ENCODE results near the gene KCNE2. TPM values are rescaled to one million over a fixed set of nuclear protein-coding genes. Genes with fewer than 3 reads are reported as not detected.

The KCNE2 gene, protein sequence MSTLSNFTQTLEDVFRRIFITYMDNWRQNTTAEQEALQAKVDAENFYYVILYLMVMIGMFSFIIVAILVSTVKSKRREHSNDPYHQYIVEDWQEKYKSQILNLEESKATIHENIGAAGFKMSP
- not detected in 2 replicates for total RNA-seq (2014; rRNA removed; shearing (Covaris generic))
- polyA plus RNA-seq (2014; cell fraction: nucleus; rRNA removed): not detected in 2 replicates

DNA sequence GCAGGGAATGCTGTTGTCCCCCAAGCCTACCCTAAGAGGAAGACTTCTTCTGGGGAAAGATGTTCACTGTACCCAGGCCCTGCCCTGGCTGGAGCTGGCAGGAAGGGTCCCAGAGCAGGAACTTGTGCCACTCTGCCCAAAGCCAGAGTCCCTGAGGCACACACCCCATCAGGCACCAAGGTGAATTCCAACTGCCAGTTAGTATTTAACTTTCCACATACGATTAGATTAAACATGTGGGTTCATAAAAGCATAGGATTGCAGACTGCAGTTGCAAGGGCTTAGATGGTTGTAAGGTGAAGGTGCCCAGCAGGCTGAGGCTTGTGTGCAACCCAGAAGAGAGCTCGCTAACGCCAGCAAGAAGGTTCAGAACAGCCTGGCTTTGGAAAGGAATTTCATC lies at the start of gene KCNE2:
Gene KCNE2 (plus strand): TSS at position 274 of the 400 bp plus-strand sequence. CDS start 6,473 bp downstream, outside the sequence.
- DNase-seq (ENCODE audit: extremely low read depth, low read depth): no peak

DNA sequence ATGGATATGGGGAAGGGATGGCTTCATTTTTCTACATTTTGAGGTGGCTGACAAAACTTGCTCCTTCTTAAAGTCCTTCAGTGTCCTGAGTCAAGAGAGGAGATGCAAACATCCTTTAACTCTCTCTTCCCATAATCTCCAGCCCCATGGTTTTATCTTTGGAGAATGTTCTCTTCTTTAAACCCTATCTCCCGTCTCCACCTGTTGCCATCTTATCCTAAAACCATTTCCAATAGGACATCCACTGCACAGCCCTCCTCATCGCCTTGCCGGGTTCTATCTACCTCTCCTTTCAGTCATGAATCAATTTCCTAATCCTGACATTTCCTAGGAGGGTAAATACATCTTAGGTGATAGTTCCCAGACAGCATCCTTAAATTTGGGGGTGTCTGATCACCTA lies 44.2 kb upstream of the KCNE2 start:
- no peak for DNase-seq (ENCODE audit: extremely low read depth, low read depth)

DNA sequence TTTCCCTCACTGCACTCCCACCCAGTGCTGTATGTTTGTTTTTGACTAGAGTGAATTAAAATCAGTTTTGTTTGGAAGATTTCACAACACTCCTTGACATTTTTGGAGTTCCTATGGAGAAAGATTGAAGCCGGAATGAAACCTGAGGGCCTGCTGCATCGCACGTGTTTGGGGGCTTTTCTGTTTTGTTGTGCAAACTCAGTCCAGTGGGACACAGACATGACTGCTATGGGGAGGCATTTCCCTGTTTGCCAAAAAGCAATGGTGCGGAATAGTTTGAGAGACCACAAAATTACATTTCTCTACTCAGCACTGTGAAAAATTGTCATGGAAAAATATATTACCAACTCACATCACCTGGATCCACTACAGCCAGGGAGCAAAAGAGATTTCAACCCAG lies 43.8 kb upstream of the KCNE2 start:
- no peak for DNase-seq (ENCODE audit: extremely low read depth, low read depth)

DNA sequence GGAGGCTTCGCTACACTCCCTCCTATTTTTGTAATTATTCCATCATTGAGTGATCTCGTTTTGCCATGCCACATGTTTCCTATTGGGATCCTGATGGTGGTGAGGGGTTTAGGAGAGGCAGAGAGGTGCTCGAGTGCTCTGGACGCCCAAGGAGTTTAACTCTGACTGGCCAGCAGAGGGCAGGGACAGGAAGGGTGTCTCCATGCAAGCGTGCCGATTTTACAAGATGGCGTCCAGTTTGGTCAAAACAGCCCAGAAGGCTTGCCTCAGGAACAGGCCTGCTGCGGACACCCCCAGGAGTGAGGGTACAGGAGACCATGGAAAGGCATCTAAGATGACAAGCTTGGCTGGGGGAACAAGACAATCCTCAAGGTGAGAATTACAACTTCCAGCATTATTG lies 33.8 kb upstream of the KCNE2 start:
- DNase-seq (ENCODE audit: extremely low read depth, low read depth): no peak

DNA sequence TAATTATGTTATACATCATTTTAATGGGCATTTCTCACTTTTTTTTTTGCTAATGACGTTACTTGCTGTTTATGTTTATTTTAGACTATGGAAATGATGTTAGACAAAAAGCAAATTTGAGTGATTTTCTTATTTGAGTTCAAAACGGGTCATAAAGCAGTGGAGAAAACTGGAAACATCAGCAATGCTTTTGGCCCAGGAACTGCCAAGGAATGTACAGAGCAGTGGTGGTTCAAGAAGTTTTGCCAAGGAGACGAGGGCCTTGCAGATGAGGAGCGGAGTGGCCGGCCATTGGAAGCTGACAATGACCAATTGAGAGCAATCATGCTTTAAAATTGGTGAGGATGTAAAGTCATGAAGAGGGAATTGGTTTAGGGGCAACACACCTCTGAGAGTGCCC lies 32.1 kb upstream of the KCNE2 start:
- no peak for DNase-seq (ENCODE audit: extremely low read depth, low read depth)

DNA sequence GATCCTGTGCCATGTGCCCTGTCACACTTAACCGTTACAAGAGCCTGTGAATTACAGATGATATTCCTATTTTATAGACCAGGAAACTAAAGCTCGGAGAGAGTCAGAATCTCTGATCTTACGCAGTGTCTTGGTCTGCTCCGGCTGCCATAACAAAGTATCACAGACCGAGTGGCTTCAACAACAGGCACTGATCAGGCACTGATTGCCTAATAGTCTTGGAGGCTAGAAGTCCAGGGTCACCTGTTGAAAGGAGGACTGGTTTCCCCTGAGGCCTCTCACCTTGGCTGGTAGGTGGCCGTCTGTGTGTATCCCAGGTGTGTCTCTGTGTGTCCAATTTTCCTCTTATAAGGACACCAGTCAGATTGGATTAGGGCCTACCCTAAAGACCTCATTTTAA lies 31.5 kb upstream of the KCNE2 start:
- DNase-seq (ENCODE audit: extremely low read depth, low read depth): no peak

DNA sequence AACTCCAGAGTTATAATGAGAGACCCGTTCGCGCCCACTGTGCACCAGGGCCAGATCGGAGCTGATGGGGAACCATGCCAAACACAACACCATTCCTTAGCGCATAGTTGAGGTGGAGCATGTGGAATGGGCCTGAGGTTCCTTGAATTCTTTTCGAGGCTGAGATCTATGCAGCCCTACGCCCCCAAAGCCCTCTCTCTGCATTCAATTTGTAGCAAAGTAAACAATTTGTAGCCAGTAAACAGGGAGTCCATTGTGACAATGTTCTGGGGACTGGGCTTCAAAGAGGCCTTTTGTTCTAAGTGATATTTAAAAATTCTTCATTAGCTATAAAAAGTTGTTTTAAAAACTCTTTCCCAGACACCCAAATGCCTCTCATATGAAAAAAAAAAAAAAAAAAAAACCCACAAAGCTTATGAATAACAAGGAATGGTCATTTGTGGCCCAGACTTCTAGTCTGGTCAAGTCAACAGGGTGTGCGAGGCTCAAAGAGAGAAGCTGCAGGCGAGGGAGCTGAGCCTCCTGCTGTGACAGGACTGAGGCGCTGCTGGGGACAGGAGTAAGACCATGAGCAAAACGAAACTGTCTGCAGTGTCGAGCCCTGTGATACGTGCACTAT lies 30.6 kb upstream of the KCNE2 start:
- DNase-seq (ENCODE audit: extremely low read depth, low read depth): no peak

DNA sequence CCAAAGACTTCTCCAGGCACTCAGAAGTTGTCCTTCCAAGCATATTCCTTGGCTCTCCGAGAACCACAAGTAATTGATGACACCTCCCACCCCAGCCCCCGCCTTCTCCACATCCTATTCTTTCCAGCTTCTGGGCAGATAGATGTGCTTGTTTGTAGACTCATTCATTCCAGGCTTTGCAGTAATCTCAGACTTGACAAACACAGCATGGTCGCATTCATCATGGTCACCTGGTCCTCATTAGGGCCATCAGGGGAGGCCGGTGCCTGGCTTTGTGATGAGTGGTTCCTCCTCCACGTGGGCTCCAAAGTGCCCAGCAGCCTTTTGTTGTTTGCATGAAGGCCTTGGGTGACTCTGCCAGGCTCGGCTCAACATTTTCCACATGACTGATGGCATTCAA lies 28.5 kb upstream of the KCNE2 start:
- no peak for DNase-seq (ENCODE audit: extremely low read depth, low read depth)

DNA sequence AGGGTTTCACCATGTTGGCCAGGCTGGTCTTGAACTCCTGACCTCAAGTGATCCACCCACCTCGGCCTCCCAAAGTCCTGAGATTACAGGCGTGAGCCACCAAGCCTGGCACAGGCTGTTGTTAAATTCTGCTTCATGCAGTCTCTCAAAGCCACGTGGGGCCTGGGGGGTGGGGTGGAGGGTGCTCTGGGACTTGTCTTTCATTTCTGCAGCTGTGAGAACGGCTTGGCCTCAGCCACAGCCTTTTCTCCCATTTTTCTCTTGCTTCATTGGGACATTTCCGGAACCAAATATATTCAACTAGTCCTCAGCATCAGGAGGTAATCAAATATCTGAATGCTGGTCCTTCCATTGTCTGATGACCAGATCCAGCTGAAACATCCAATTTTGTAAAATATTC lies 27.6 kb upstream of the KCNE2 start:
- DNase-seq (ENCODE audit: extremely low read depth, low read depth): no peak

DNA sequence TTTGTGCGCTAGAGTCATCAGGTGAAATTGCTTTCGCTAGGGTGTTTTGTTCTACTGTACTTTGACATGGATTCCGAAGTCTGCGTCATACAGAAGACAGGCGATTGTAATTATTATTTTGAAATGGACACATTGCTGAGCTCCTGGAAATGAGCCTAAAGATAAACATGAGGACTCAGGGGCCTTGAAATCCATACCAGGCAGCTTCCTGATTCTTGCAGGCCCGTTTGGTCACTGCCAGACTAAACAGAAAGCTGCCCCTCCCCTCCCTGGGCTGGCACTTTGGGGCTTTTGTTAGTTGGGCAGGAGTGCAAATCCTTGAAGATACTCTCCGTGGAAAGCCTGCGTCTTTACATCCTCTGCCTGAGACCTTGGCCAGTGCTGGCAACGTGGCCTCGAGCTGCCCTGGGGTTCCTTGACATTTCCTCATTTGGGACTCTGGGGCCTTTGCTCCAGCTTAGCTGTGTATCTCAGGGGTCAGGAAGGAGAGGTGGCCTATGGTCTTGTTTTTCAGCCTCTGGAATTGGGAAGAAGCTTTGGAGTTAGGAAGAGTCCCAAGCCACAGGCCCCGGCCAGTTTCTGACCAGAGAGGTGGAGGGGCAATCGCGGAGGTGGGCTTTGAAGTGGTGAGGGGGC lies 26.9 kb upstream of the KCNE2 start:
- DNase-seq (ENCODE audit: extremely low read depth, low read depth): no peak

DNA sequence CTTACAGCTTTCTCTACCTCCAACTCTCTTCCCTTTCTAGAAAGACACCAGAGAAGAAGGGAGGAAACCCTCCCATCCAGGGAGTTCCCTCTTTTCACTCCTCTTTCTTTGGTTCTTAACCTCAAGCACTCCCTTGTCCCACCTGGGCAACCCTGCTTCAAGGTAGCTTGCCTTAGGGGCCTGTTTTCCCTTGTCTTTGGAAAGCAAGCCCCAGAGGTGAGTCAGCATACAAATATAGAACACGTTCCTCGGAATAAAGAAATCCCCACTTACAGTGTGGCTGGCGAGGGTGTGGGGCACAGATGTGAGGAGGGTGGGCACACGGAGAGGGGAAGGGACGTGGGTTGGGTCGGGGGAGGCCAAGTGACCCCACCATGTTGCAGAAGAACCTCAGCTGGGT lies 26.1 kb upstream of the KCNE2 start:
- no peak for DNase-seq (ENCODE audit: extremely low read depth, low read depth)

DNA sequence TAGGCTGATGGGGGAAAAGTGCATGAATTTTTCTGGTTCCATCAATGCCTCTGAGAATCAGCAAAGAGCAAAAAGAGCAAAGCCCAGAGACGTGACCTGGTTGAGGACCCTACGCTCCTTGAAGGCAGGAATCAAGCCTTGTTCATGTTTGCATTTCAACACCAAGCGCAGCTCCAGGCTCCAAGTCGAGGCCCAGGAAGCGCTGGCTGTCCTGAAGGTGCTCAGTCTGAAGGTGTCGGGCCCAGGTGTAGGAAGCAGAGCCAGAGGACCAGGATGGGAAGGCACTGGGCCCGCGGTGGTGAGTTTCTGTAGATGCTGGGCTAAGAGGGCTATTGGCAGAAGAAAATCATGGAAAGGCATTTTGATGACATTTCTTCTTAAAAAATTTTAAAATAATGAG lies 25.6 kb upstream of the KCNE2 start:
- DNase-seq (ENCODE audit: extremely low read depth, low read depth): no peak

DNA sequence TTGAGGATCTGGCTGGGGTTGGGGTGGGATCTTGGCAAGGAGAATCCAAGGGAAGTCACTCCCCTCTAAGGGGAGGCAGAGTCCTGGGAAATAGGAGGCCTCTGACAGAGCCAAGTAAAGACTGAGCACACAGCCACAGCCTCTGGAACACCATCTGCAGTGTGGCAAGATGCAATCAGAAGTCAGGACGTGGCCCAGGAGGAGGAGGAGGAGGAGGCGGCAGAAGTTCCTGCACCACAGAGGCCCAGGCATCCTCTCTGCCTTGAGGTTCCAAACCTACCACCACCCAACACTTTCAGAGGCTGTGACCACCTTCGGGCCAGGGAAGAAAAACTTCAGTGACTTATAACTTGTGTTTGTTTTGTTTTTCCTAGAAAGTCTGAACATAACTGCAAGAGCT lies 23.7 kb upstream of the KCNE2 start:
- DNase-seq (ENCODE audit: extremely low read depth, low read depth): no peak

DNA sequence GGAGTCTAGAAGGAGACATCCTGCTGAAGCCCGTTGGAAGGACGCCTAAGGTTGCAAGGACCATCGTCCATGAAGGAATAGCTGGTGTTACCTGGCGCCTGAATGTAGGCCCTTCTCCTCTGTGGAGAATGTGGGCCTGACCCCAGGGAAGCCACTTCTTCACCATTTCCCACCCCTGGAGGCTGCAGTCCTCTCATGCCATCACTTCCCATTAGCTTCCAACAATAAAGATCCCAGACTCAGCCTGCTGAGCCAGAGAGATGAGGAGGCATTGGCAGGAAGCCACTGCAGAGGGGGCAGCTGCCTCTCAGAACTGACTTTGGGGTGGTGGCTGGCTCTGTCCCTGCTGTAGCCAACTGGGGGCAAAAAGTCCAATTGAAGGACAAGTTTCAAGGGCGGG lies 21.3 kb upstream of the KCNE2 start:
- no peak for DNase-seq (ENCODE audit: extremely low read depth, low read depth)

DNA sequence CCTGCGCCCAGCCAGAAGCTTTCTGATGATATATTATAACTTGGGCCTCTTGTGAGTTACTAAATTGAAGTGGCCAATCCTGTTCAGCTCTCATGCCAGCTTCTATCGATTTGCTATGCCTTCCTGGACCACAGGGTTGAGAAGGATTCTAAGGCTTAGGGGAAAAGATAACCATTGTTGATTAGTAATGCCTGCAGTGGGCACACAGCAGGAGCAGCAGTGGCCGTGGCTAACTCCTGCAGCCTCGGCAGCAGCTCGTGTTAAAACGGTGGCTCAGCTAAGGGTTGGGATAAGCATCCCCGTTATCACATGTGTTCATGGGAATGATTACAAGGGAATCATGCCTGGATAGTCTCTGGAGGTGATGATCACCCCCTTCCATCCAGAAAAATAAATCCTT lies 20.5 kb upstream of the KCNE2 start:
- no peak for DNase-seq (ENCODE audit: extremely low read depth, low read depth)

DNA sequence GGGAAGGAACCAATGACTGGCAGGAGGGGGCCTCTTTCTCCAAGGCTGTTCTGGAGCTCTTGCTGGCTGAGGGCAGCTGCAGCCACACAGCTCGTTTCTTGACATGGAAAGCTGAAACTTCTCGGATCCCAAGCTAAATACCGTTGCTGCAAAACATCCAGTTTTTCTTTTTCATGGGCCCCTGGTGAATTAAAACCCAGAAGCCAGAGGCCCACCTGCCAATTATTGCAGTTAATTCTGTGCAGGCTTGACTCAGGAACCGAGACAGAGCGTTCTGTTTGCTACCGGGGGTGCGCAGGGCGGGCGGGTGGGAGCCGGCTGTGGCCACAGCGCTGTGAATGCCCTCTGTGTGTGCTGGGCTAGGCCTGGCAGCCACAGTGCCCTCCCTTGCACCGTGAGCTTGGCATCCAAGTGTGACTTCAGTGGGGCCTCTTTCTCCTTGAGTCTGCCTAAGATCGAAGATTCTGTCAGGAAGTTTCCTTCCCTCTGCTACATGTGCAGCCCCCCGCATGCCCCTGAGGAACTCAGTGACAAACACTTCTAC lies 19.9 kb upstream of the KCNE2 start:
- DNase-seq (ENCODE audit: extremely low read depth, low read depth): no peak

DNA sequence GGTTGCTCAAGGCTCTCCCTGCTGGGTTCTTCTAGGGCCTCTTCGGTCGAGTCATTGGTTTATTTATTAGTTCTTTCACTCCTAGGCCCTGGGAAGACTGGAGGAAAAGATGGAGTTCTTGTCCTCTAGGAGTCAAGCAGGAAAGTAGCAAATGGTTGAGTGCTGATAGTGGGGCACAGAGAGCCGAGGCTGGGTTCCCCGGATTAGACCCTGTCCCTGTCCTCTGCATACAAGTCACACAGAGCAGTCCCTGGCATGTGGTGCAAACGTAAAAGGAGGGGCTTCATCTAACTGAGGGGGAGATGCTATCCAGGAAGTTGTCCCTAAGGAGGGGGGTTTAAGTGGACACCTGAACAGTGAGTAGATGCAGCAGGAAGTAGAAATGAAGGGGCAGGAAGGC lies 19.2 kb upstream of the KCNE2 start:
- no peak for DNase-seq (ENCODE audit: extremely low read depth, low read depth)

DNA sequence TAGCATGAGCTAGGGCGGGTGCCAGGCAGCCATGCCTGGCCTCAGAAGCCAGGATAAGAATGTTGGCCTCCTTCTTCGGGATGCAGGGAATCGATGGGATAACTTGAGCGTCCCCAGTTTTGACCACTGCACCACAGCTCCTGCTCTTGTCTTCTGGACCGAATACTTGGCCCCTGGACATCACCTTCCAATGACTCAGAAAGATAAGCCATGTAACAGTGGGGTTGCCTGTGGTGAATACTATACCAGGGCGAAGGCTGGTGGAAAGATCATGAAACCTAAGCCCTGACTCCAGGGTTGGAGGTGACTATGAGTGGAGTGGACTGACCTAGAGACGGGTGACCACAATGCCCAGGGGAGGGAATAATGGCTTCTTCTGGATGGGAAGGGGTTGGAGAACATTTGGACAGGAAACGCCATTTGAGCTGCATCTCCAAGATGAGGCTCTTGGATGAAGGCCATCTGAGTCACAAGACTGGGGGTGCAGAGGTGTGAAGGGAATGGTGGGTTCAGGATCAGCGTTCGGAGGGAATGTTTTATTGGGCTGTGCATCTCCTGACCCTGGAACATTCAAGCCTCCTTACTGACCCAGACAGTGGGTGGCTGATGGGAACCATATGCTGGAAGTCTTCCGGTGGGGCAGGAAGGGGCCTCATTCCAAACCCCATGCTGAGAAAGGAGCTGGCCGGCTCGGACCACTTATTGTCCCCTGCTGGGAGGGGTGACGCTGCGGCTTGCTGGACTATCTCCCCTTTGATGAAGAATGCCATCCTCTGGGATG lies 18.5 kb upstream of the KCNE2 start:
- DNase-seq (ENCODE audit: extremely low read depth, low read depth): no peak

DNA sequence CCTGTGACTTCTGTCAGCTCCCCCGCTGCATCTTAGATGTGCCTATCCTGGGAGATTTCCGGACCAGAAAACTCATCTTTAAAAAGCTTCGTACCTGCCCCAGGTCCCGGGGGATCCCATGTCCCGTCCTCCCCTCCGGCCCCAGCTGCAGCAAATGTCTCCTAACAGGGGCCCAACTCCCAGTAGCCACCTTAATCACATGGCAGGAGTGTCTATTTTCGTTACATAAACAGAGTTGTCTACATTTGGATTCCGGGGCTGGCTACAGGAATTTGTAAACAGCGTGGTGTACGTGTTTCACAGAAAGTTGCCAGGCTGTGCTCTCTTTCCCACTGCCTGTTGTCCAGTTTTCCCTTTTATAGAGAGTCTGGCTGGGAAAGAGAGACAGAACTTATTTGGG lies 17.9 kb upstream of the KCNE2 start:
- DNase-seq (ENCODE audit: extremely low read depth, low read depth): no peak

DNA sequence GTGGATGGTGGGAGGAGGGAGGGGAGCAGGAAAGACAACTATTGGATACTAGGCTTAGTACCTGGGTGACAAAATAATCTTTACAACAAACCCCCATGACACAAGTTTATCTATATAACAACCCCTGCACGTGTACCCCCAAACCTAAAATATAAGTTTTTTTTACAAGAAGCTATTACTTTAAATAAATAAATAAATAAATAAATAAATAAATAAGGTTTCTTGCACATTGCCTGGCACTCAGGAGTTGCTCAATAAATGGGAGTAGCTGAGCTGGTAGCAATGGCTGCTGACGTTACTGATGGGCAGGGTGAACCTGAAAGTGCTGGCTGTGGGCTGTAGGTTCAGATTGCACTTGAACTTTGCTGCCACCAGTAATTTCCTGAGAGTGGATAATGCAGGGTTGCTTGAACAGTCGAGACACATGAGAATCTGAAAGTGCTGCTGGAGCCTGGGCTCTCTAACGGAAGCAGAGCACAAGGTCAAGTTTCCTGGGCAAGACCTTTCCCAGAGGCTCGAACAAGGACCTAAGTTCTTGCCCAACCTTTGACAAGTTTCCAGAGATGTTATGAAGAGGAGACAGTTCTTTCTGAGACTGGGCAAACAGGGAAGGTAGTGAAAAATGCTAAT lies 14.8 kb upstream of the KCNE2 start:
- DNase-seq (ENCODE audit: extremely low read depth, low read depth): no peak

DNA sequence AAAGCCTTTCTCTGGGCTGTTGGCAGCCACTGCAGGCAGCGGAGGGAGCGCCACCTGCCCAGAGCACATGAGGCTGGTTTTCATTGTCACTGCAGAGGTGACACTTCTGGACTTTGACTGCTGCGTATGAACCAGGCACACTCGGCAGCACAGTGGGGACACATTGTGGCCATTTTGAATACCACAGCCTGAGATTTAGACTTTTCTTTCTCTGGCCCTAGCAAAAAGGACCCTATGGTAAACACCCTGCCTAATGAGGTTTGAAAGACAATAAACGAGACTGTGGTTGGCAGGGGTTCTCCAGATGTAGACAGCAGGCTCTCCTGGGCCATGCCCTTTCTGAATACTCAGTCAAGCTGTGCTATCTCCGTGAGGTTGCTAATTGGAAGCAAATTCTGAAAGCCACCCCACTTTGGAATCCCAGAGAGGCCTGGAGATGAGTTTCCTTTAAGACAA lies 12.0 kb upstream of the KCNE2 start:
- DNase-seq (ENCODE audit: extremely low read depth, low read depth): peak; percentile 36
